HG02678 (cell line): Measurements from ENCODE around the gene IP6K3.

Experiments
- ATAC-seq: cut with Tn5 transposase; IDR thresholded peaks from one replicate; pipeline ENCODE4 v1.9.1; 2021; ENCODE audit warnings: mild to moderate bottlenecking, moderate library complexity; ENCODE audit not compliant: unreplicated experiment

Gene IP6K3

DNA sequence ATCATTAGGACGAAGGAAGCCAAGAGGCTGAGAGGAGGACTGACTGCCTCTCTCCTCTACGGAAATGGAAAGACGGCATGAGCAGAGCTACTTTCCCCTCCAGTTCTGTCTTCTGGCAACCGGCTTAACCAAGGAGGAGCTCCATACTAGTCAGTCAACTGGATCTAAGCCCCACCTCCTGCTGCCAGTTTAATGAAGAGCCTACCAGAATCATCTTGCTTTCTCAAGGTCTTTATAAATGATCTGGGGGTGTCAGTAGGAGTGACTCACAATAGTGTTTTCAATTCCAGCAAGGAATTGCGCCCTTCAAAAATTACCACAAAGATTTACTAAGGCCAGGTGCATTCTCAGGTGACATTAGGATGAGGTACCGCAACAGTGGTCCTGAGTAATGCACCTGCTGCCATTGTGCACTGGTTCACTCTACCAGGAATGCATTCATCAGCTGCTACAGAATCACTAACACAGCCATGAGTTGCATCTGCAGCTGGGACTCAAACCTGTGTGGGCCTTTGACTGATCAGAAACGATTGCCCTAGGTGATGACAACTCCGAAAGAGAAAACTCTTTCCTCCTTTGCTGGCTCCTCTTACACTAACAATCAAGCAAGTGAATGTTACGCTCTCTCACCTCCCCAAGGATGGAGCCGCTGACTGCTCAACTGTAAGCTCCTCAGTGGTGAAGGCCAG, 38.0 kb downstream of the IP6K3 start:
- ATAC-seq: no peak

DNA sequence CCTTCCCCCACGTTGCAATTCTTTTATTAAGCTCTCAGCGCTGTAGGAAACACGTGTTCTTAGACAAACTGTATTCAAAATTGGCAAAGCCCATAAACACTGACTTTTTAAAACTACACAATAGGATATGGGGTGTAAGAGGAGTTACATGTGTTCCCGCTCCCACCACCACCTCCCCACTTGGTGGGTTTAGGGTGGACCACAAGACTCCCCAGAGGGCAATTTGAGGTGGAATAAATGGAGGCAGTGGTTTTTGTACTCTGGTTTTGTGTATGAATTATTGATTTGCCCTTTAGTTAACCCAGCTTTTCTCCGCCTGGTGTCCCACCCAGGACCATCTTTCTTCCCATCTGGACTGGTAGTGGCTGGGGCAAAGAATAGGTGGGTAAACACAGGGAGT, 38.9 kb downstream of the IP6K3 start:
- ATAC-seq: no peak

DNA sequence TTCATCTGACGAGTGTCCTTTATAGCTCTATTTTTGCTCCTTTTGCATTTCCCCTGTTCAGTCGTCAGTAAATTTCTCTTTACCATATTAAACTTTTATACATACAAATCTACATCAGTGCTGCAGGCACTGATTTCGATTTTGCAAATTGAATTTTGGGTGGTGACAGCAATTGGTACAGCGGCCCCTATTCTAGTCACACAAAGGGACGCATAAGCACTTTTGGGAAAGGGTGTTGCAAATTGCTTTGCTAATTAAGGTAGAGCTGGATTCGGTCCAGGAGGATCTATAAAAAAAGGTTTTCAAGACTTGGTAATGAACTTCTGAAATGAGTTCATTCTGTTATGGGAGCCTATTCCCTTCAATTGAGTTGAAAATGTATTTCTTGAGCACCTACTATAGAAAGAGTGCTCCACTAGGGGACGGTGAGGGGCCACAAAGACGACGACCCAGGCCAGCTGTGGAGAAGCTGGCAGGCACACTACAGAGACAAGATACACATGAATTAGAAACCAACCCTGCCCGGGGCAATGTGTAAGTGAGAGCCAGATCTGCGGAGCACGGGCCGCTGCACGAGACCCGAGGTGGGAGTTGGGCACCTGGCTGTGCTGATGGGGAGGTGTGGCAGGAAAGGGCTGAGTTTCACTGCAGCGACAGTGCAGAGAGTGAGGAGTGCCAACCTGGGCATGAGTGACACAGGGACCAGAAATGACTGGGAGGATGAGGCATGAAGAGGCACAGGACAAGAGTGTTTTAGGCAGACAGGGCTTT, 40.6 kb downstream of the IP6K3 start:
- no peak for ATAC-seq

DNA sequence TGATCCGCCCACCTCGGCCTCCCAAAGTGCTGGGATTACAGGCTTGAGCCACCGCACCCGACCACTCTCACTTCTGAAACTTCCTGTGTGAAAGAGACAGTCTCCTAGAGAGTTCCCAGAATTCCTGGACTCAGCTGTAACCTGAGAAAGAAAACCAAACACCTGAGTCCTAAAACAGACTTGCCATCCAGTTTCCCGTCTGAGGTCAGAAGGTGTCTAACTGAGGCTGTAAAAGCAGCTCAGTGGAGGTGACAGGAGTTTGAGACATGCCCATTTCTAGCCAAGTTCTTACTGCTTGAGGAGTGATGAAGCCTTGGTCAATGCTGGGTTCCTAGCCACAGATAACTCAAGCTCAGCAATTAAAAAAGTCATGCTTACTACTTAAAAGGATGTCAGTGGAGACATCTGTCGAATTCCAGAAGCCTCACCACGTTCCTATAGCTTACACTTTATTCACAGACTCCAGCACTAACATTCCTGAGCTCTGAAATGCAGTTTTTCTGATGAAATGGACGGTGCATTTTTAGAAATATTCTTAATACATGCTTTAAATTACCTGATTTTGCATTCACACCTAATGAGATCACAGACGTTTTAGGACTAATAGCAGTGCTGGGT, 41.3 kb downstream of the IP6K3 start:
- ATAC-seq: no peak

DNA sequence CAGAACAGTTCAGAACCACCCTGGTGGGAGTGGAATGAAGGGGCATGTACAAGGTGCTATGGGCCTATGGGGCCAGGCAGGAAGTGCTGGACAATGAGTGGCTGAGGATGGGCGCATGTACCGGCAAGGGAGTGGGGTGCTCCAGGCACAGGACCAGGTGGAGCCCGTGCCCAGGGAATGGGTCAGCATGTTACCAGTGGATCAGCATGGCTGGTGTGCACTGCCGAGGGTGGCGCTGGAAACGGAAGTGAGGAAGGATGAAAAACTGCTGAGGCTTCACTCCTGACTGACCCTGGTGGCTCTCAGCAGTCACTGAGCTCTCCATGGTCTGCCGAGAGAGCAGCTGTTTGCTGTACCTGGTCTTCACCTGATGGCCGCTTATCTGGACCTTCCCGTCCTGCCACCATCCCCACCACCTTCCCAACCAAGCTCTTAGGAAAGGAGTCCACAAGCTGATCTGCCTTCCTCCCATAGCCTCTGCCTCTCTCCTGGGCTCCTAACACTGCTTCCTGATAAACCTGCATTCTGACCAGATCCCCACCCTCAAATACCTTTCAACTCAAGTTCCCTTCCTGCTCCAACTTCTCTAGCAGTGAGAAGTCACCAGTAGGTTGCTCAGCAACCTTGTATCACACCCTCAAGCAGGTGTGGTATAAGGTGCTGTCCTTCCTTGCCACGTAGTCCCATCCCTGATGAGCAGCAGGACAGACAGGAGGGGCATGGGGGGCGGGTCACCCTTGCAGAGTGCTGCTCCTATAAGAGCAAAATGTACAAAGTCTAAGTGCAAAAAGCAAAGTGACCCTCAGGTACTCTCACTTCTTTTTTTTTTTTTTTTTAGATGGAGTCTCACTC, 42.3 kb downstream of the IP6K3 start:
- ATAC-seq: no peak

DNA sequence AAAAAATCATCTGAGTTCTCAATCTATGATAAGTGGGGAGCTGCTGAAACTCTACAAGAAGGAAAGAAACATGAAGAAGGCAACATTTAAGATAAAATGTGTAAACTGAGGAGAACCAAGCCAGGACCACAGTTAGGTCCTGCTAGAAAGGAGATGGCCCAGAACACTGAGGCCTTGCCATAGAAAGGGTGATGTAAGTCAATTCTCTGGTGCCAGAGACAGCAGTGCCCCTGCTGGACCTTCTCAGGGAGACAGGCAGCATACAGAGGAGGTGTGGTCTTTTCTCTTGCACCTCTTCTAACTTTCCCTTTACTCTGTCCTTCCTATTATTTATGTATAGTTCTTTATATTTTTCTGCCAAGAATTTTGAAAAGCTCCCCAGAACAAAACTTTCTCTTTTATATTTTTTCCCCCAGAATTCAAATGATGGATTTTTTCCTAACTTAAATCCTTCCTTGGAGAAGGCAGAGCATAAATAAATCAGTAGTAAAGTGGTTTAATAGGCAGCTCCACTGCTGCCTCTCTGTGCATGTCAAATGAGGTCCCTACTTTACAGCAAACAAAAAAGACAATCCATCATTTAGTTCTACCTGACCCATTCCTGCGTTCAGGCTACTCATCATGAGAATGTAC, 44.2 kb downstream of the IP6K3 start:
- no peak for ATAC-seq

DNA sequence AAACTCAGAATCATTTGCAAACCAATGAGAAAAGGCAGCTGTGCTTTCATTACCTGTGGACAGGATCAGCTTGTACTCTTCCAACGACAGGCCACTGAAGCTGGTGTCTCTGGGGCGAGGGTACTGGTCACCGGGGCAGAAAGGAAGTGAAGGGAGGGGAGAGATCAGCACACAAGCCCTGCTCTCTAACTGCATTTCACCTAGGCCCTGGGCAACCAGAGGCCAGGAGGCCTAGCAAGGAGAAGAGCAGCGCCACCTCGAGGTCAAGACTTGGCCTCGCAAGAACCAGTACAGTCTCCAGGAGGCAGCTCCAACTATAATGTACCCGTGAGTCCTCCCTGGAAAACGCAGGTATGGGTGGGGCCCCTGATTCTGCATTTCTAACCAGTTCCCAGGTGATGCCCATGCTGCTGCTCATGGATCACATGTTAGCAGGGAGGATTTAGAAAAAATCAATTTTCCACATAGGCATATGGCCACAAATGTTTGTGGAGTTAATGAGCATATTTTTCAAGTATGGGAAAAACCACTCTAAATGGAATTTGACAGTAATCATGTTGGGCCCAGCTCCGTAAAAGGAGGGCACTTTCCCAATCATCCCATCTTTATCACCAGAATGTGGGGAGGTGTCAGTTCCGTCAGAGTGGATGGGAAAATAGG, 46.2 kb downstream of the IP6K3 start:
- ATAC-seq: peak; percentile 49

DNA sequence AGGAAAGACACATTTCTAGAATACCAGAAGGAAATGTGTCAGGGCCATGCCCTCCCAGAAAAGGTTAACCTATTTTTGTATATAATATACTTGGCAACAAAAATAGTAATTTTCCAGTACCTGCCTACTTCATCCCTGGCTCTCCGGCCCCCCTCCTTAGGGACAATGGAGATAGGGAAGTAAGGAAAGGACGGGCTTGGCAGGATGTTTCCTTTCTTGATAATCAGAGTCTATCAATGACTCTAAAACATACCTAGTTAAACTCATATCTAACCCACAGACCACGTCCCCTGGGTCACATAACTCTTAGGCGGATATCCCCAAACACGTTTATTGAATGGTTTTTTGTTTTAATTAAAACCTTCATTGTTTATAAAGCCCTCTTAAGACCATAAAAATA, 47.0 kb downstream of the IP6K3 start:
- no peak for ATAC-seq

DNA sequence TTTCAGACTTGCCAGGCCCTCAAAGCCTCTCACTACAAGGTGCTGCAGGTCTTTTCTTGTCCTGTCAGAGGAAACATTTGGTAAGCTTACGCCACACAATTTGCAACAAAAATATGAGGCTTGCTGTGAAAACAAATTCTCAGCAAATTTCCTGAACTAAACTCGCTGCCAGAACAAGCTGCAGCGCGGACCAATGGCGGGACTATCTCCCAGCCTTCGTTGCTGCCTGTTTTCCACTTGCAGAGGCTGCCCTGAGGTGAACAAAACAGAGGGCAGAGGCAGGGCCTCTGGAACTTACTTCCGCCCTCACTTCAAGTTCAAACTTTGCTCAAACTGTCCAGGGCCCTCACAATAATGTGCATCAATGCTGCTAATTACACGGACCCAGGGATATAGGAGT, 47.6 kb downstream of the IP6K3 start:
- no peak for ATAC-seq

DNA sequence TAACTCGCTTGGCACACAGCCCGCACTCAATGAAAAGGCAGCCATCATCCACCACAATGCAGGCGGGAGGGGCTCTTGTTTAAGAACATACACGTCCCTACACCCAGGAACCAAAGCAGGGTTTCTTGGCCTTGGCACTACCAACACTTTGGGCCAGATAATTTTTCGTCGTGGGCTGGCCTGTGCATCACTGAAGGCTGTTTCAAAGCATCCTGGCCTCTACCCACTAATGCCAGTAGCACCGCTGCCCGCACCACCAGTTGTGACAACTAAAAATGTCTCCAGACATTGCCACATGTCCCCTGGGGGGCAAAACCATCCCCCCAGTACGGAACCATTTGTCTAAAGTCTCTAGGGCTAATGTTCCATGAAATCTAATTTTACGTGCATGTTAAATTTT, 48.2 kb downstream of the IP6K3 start:
- no peak for ATAC-seq

DNA sequence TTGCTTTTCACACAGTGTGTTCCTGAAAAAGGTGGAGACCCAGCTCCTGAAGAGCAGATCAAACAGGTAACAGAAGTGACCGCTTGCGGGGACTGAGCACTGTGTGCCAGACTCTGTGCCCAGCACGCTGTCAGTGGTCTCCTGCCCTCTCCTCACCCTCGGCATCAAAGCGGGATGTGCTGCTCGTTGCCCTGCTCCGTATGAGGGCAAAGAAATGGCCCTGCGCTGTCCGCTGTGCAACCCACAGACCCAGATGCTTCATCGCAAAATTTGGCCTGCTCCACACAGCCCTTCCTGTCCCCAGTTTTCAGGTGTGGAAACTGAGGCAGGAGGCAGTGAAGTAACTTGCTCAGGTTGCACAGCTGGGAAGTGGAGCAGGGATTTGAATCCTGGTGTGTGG, 48.9 kb downstream of the IP6K3 start:
- no peak for ATAC-seq

DNA sequence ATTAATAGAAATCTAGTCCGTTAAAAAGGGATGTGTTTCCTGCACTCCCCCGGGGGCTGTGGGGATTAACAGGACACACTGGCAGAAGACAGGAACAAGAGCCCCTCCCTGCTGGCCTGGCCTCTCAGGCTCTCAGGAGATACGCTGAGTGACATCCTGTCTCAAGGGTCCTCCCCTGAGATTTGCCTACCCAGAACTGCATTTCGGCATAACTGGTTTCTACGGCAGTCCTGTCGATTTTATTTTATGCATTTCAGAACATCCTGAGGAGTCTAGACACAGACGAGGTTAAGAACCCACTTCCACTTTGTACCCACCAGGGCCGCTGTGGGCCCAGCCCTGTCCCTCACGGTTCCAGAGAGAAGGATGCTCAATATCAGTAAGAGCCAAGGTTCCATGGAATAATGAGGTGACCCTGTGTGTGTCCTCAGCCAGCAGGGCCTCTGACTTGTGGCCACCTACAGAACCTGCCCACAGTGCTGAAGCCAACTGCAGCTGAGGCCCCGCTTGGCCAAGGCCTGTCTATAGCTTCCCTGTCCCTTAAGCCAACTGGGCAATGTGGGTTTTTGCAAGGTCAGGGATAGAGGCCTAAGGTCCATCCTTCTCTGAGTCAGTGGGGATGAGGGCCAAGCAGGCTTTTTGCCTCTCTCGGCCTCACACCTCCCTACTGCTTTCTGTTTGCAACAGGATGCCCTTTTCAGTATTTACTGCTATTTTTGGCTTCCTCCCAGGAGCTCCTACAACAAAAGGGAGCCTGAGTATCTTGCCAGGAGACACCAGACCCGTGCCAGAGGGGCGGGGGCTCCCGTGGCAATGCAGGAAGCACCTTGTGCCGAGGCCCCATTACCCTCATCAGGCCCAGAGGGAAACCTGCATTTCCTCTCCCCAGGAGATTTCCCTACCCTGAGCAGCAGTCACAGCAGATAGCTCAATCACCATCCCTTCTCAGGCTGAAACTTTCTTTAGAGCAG, 49.9 kb downstream of the IP6K3 start:
- no peak for ATAC-seq

DNA sequence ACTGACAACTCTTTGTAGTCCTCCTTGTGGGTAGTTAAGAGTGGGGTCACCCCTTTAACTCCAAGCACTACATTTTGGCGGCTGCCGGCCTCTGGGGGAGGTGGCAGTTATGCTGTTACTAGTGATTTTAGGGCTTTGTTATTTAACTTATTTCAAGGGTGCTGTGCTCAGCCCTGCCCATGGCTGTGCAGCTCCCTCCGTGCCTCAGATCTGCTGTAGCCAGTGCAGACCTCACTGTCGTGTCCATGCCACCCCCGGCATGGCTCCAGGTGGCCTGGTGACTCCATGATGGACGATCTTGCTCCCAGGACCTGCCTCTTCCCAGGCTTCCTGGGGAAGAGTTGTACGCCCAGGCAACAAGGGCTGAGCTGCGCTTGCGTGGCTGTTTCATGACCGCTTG, 50.6 kb downstream of the IP6K3 start:
- no peak for ATAC-seq

DNA sequence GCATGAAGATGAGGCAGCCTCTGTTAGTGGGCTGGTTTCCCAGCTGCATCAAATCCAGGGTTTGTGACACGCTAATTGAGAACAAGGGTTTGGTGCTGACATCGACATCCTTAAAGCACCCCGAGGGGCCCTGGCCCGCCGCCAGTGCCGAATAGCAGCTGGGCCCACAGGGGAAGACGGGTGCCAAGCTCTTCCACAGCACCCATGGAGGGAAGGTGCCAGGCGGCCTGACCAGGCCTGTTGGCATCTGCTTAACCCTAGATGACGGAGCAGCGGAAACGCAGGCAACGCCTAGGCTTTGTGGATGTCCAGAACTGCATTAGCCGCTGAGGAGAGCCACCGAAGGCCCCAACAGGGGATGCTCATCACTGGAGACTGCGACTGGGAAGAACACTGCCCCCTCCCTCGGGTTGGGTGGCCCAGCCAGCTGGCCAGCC, 51.2 kb downstream of the IP6K3 start:
- ATAC-seq: no peak

DNA sequence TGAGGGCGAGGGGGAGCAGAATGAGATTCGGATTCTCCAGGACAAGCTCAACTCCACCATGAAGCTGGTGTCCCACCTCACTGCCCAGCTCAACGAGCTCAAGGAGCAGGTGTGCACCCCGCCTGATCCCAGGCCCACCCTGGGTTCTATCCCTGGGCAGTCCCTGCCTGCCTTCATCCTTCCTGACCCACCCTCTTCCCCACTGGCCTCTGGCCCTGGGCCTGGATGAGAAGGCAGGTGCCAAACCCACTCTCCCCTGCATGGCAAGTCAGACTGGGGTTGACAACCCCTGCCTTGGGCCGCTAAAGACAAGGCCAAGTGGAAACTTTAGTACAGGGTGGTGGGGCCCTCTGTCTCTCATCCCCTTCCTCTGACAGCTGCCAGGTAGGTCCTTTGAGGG, 51.7 kb downstream of the IP6K3 start:
- no peak for ATAC-seq

DNA sequence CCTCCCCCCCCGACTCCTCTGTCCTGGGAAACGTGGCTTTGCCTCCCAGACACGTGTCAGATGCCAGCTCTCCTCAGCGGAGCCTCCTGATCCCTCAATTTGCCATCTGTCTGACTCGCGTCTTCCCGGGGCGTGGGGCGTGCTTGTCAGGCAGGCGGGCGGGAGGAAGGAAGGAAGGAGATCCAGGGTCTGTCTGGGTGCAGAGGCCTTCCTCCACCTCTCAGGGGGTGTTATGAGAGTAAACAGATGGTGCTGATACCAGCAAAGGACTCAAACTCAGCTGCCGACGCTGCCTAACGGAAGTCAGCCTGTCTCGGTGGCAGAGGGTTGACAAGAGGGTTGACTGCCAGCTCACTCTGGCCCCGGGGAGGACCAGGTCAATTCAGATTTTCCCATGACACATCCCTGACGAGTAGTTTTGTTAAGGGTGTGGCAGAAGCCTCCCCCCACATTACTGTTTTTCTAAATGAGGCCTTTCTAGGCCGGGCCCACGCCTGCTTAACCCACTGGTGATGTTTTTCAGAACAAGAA, 52.2 kb downstream of the IP6K3 start:
- ATAC-seq: no peak

DNA sequence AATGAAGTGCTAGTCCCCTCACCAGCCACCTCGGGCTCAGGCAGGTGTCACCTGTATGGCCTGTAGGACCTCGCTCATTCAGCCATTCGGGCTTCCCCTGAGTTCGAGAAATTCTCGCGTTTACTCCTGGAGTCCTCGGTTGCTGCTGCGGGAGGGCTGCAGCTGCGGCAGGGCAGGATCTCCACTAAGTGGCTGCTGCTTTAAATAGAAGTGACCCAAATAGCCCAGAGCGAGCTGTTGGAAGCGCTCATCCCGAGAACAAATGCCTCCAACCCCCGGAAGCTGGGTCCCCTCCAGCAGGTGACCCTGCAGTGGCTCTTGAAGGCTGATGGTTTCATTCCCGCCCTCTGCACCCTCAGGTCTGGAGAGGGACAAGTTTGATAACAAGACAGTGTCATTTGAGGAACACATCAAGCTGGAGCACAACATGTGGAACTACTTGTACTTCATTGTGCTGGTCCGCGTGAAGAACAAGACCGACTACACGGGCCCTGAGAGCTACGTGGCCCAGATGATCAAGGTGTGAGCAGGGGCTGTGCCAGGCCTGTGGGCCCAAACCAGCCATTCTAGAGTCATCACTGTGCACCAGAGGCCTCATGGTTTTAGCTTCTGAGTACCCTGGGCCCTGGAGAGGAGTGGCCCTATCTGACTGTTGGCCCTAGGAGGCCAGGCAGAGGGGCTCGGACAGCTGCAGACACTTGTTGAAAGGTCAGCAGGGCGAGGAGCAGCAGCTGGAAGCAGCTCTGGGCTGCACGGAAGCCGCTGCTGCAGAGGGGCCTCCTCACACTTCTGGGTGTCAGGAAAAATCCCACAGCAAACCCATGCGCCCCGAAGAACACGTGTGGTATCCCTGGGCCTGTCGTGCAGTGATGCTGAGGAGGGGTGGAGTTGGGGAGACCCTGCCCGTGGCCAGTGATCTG, 53.3 kb downstream of the IP6K3 start:
- no peak for ATAC-seq

DNA sequence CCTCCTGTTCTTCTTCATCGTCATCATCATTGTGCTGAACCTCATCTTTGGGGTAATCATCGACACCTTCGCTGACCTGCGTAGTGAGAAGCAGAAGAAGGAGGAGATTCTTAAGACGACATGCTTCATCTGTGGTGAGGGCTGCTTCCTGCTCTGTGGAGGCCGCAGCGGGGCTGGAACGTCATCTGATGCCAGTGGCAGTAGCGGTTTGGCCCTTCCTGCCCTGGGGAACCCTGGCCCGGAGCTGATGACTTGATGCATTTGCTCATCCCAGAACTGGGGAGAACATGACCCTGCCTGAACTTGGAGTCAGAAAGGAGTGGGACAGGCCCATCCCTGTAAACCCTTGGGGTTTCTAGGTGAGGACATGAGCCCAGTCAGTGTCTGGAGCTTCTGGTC, 53.9 kb downstream of the IP6K3 start:
- ATAC-seq: peak; percentile 49
